HG02623 (cell line): Measurements from ENCODE around the gene CAMSAP3.
"Not testable (repeated sequence)": the region's sequence is repeated elsewhere in the genome, so short reads cannot be mapped to it uniquely, and the experiment has no call there.

Experiments used
- ATAC-seq: cut with Tn5 transposase; IDR thresholded peaks from one replicate; pipeline ENCODE4 v1.9.1; 2021; ENCODE audit warnings: moderate library complexity; ENCODE audit not compliant: unreplicated experiment

Gene CAMSAP3

GRCh38 chr19:7570761-7571160, 24.9 kb upstream of the CAMSAP3 start:
- ATAC-seq: no peak

GRCh38 chr19:7575434-7576040, 20.1 kb upstream of the CAMSAP3 start:
- no peak for ATAC-seq

- not testable (repeated sequence) for ATAC-seq
These were observed 18.2 kb upstream of the CAMSAP3 start for GRCh38 chr19:7577422-7577821.

GRCh38 chr19:7578127-7578526, 17.5 kb upstream of the CAMSAP3 start:
- ATAC-seq: no peak

GRCh38 chr19:7579182-7579581, 16.5 kb upstream of the CAMSAP3 start:
- no peak for ATAC-seq

- no peak for ATAC-seq
These were observed 13.2 kb upstream of the CAMSAP3 start for GRCh38 chr19:7582446-7582845.

- no peak for ATAC-seq
These were observed 5.8 kb upstream of the CAMSAP3 start for GRCh38 chr19:7589822-7590221.

- no peak for ATAC-seq
These were observed 5.4 kb upstream of the CAMSAP3 start for GRCh38 chr19:7590256-7590655.

- ATAC-seq: no peak
These were observed 711 bp downstream of the CAMSAP3 start for GRCh38 chr19:7596211-7596937.

- no peak for ATAC-seq
These were observed 2.0 kb downstream of the CAMSAP3 start for GRCh38 chr19:7597689-7598088.

GRCh38 chr19:7598180-7598579, 2.5 kb downstream of the CAMSAP3 start:
- no peak for ATAC-seq

GRCh38 chr19:7600721-7601120, 5.1 kb downstream of the CAMSAP3 start:
- ATAC-seq: no peak

- ATAC-seq: no peak
These were observed 6.7 kb downstream of the CAMSAP3 start for GRCh38 chr19:7602240-7602934.

- no peak for ATAC-seq
These were observed 7.4 kb downstream of the CAMSAP3 start for GRCh38 chr19:7602935-7603497.

- ATAC-seq: no peak
These were observed 8.3 kb downstream of the CAMSAP3 start for GRCh38 chr19:7603919-7604318.

- no peak for ATAC-seq
These were observed 10.0 kb downstream of the CAMSAP3 start for GRCh38 chr19:7605490-7606222.

GRCh38 chr19:7606289-7606688, 10.6 kb downstream of the CAMSAP3 start:
- ATAC-seq: no peak

GRCh38 chr19:7607212-7607873, 11.7 kb downstream of the CAMSAP3 start:
- ATAC-seq: no peak

- ATAC-seq: no peak
These were observed 12.4 kb downstream of the CAMSAP3 start for GRCh38 chr19:7607874-7608560.
